H9 (cell line): ENCODE measurements around the gene TIFAB. TPM values are rescaled to one million over a fixed set of nuclear protein-coding genes. Genes with fewer than 3 reads are reported as not detected.

ENCODE experiments used
- DNase-seq: peaks from one replicate; pipeline ENCODE4 v3.0.0-alpha.2; 2017
- H2AFZ ChIP-seq: one replicate; pipeline ENCODE4 v1.6.1; 2013; ENCODE audit warnings: mild to moderate bottlenecking, low read length, control low read depth, moderate library complexity
- H2AK5ac ChIP-seq: 2 replicates; pipeline ENCODE4 v1.6.1; 2013; ENCODE audit warnings: low read length, control low read depth, mixed read lengths; ENCODE audit not compliant: insufficient read length
- H2BK120ac ChIP-seq: one replicate; pipeline ENCODE4 v1.6.1; 2013; ENCODE audit warnings: low read depth, mild to moderate bottlenecking, low read length, control low read depth, inconsistent platforms; ENCODE audit not compliant: poor library complexity, severe bottlenecking
- H2BK12ac ChIP-seq: 2 replicates; pipeline ENCODE4 v1.6.1; 2013; ENCODE audit warnings: low read length, control low read depth, mixed read lengths, low read depth; ENCODE audit not compliant: insufficient read length
- H2BK15ac ChIP-seq: 2 replicates; pipeline ENCODE4 v1.6.1; 2013; ENCODE audit warnings: low read depth, low read length, control low read depth
- H2BK20ac ChIP-seq: one replicate; pipeline ENCODE4 v1.6.1; 2013; ENCODE audit warnings: low read depth, mild to moderate bottlenecking, low read length, control low read depth, inconsistent platforms; ENCODE audit not compliant: poor library complexity, severe bottlenecking
- H2BK5ac ChIP-seq: 2 replicates; pipeline ENCODE4 v1.6.1; 2013; ENCODE audit warnings: low read length, control low read depth, mixed read lengths; ENCODE audit not compliant: insufficient read length
- H3K14ac ChIP-seq: 2 replicates; pipeline ENCODE4 v1.6.1; 2013; ENCODE audit warnings: low read length, control low read depth; ENCODE audit not compliant: insufficient read depth
- H3K18ac ChIP-seq: 2 replicates; pipeline ENCODE4 v1.6.1; 2013; ENCODE audit warnings: low read depth, mild to moderate bottlenecking, mixed read lengths, low read length, control low read depth; ENCODE audit not compliant: insufficient read length
- H3K23ac ChIP-seq: 2 replicates; pipeline ENCODE4 v1.6.1; 2013; ENCODE audit warnings: low read length, control low read depth, mixed read lengths, low read depth; ENCODE audit not compliant: insufficient read length
- H3K23me2 ChIP-seq: 2 replicates; pipeline ENCODE4 v1.6.1; 2013; ENCODE audit warnings: low read depth, mild to moderate bottlenecking, mixed read lengths, low read length, control low read depth; ENCODE audit not compliant: insufficient read length, poor library complexity, severe bottlenecking
- H3K27ac ChIP-seq: 2 replicates; pipeline ENCODE4 v1.5.1; 2013; ENCODE audit warnings: low read length, control low read depth, mixed read lengths, low read depth; ENCODE audit not compliant: insufficient read length
- H3K27me3 ChIP-seq: 2 replicates; pipeline ENCODE4 v1.6.1; 2013; ENCODE audit warnings: low read length, control low read depth, inconsistent platforms; ENCODE audit not compliant: insufficient read depth
- H3K4ac ChIP-seq: 2 replicates; pipeline ENCODE4 v1.6.1; 2013; ENCODE audit warnings: low read depth, mild to moderate bottlenecking, control low read depth, inconsistent platforms, low read length, moderate library complexity
- H3K4me1 ChIP-seq: 2 replicates; pipeline ENCODE4 v1.6.1; 2013; ENCODE audit warnings: low read length, control low read depth, inconsistent platforms; ENCODE audit not compliant: insufficient read depth
- H3K4me2 ChIP-seq: 2 replicates; pipeline ENCODE4 v1.6.1; 2013; ENCODE audit warnings: low read length, control low read depth, mixed read lengths; ENCODE audit not compliant: insufficient read length, insufficient read depth
- H3K56ac ChIP-seq: 2 replicates; pipeline ENCODE4 v1.6.1; 2013; ENCODE audit warnings: low read depth, mild to moderate bottlenecking, mixed read lengths, low read length, control low read depth; ENCODE audit not compliant: insufficient read length
- H3K79me1 ChIP-seq: 2 replicates; pipeline ENCODE4 v1.6.1; 2013; ENCODE audit warnings: low read depth, mild to moderate bottlenecking, moderate library complexity, low read length, control low read depth, inconsistent platforms; ENCODE audit not compliant: insufficient read depth, poor library complexity, severe bottlenecking
- H3K79me2 ChIP-seq: 2 replicates; pipeline ENCODE4 v1.6.1; 2013; ENCODE audit warnings: low read length, control low read depth, inconsistent platforms; ENCODE audit not compliant: insufficient read depth
- H3K9ac ChIP-seq: 2 replicates; pipeline ENCODE4 v1.6.1; 2013; ENCODE audit warnings: low read length, control low read depth, mixed read lengths; ENCODE audit not compliant: insufficient read length; ENCODE audit errors: extremely low read depth
- H3K9me3 ChIP-seq: one replicate; pipeline ENCODE4 v1.6.1; 2013; ENCODE audit warnings: low read depth, low read length, inconsistent platforms; ENCODE audit not compliant: control insufficient read depth
- H3T11ph ChIP-seq: one replicate; pipeline ENCODE4 v1.6.1; 2013; ENCODE audit warnings: mild to moderate bottlenecking, low read length, control low read depth, inconsistent platforms
- H4K20me1 ChIP-seq: one replicate; pipeline ENCODE4 v1.6.1; 2013; ENCODE audit not compliant: control insufficient read depth, insufficient read length, insufficient read depth
- H4K5ac ChIP-seq: 2 replicates; pipeline ENCODE4 v1.6.1; 2013; ENCODE audit warnings: low read depth, mild to moderate bottlenecking, mixed read lengths, low read length, control low read depth; ENCODE audit not compliant: insufficient read length
- H4K8ac ChIP-seq: replicated peaks from 2 replicates; pipeline ENCODE4 v1.6.1; 2013; ENCODE audit warnings: low read length, control low read depth, mixed read lengths, low read depth; ENCODE audit not compliant: insufficient read length
- H4K91ac ChIP-seq: 2 replicates; pipeline ENCODE4 v1.6.1; 2013; ENCODE audit warnings: low read depth, mild to moderate bottlenecking, moderate library complexity, mixed read lengths, low read length, control low read depth; ENCODE audit not compliant: insufficient read length
- H3K27ac Mint-ChIP-seq, 3 experiments: 2 replicates in 2 of 3; 3 replicates in 1 of 3; pipeline ENCODE4 v1.8.0; 2020 to 2021; ENCODE audit warnings: mixed read lengths in 3 of 3, mild to moderate bottlenecking in 1 of 3, moderate library complexity in 1 of 3
- H3K27me3 Mint-ChIP-seq: 2 replicates; pipeline ENCODE4 v1.8.0; 2021; ENCODE audit warnings: low read depth, mild to moderate bottlenecking, moderate library complexity, mixed read lengths
- H3K36me3 Mint-ChIP-seq, 3 experiments: 2 replicates in 2 of 3; 3 replicates in 1 of 3; pipeline ENCODE4 v1.8.0; 2020 to 2021; ENCODE audit warnings: low read depth in 3 of 3, mixed read lengths in 3 of 3; ENCODE audit not compliant: insufficient read depth in 1 of 3
- H3K4me1 Mint-ChIP-seq, 2 experiments: 2 replicates each; pipeline ENCODE4 v1.8.0; 2020; ENCODE audit warnings: mixed read lengths in 2 of 2
- H3K4me3 Mint-ChIP-seq, 2 experiments: 2 replicates in 1 of 2; 3 replicates in 1 of 2; pipeline ENCODE4 v1.8.0; 2020 to 2021; ENCODE audit warnings: mild to moderate bottlenecking in 2 of 2, mixed read lengths in 2 of 2, moderate library complexity in 1 of 2
- H3K9me3 Mint-ChIP-seq, 2 experiments: 2 replicates in 1 of 2; 3 replicates in 1 of 2; pipeline ENCODE4 v1.8.0; 2020; ENCODE audit warnings: mild to moderate bottlenecking in 2 of 2, mixed read lengths in 2 of 2, moderate library complexity in 1 of 2
- WGBS: extraction: QIAGEN DNeasy Blood & Tissue Kit; methylation state at CpG from one replicate; pipeline ENCODE4 v1.1.7; 2013; ENCODE audit warnings: missing lambda C conversion rate, low lambda C conversion rate, mixed read lengths; ENCODE audit not compliant: insufficient read length; ENCODE audit errors: extremely low coverage; 5-methylcytosine and 5-hydroxymethylcytosine counted together
- total RNA-seq: library from RNA; stranded (reverse); gene quantifications from 2 replicates; pipeline ENCODE4 v1.2.1, GENCODE V29; 2021
- TF ChIP-seq, protein P1 (sequence below): fragments of 200-600 bp; sonication (generic); conservative IDR thresholded peaks from 3 replicates; pipeline ENCODE4 v1.8.0; 2021; ENCODE audit warnings: antibody characterized with exemption, mild to moderate bottlenecking

TIFAB gene
- total RNA-seq, 1 experiment from 2014 or later: not detected

DNA sequence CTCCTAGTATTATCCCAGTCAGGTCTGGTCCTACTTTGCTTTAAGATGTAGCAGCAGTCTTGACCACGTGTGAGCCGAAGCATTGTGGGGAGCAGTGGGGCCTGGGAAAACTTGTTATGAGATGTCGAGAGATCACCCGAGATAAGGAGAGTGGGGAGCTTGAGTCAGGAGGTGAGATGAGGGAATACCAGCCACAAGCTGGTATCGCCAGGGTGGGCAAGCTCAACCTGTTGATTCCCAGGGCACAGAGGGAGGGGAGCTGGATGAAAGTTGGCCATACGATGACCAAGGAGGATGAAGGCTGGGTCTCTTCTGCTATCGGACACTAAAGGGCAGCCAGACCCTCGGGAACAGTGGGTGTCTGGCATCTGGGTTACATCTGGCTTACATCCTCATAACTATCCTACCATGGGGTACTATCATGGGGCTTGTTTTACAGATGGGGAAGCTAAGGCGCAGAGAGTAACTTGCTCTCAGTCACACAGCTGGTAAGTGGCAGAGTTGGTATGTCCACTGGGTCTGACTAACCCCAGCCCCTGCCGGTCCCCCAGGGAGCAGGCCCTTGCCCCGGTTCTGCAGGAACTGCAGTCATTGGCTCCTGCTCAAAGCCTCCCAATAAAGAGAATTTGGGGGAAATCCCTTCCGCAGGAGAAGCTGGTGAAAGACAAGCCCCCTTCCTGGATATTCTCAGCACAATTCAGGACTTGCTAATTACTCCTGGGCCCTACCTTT, 13.4 kb upstream of the TIFAB start:
- H3K23me2 ChIP-seq: peaks cover 5% of the 10 kb centered on the region
- no peak overlapping the region for H2BK20ac ChIP-seq
- H3K4ac ChIP-seq: no peak overlapping the region
- DNase-seq: no peak
- Mint-ChIP-seq H3K36me3 (no peaks in the 10 kb centered on the region; a peak in 1 of 7 replicates), H3K27ac (no peak overlapping the region), H3K4me3 (no peak overlapping the region; a peak in 1 of 5 replicates), H3K27me3 (peaks cover 100% of the 10 kb centered on the region), H3K4me1 (peaks cover 15 to 16% of the 10 kb centered on the region in 2 experiments), H3K9me3 (peaks cover 0 to 2% of the 10 kb centered on the region in 2 experiments; a peak in 2 of 5 replicates)
- H3K14ac ChIP-seq: no peak overlapping the region
- H3K4me1 ChIP-seq: no peaks in the 10 kb centered on the region
- no peaks in the 10 kb centered on the region for H4K20me1 ChIP-seq
- peaks cover 53% of the 10 kb centered on the region for H3K27me3 ChIP-seq
- no peak overlapping the region for H3K27ac ChIP-seq
- H3T11ph ChIP-seq: no peak overlapping the region
- H3K56ac ChIP-seq: no peak overlapping the region
- H3K4me2 ChIP-seq: peak overlapping the region; percentile 95
- no peak overlapping the region for H4K8ac ChIP-seq
- no peak overlapping the region for H4K91ac ChIP-seq
- no peak overlapping the region for H2BK5ac ChIP-seq
- no peak overlapping the region for H4K5ac ChIP-seq
- H3K23ac ChIP-seq: no peak overlapping the region
- H3K9me3 ChIP-seq: no peaks in the 10 kb centered on the region
- H2BK120ac ChIP-seq: no peak overlapping the region
- H3K9ac ChIP-seq: no peak overlapping the region
- H2AFZ ChIP-seq: no peak overlapping the region
- TF ChIP-seq, protein P1, sequence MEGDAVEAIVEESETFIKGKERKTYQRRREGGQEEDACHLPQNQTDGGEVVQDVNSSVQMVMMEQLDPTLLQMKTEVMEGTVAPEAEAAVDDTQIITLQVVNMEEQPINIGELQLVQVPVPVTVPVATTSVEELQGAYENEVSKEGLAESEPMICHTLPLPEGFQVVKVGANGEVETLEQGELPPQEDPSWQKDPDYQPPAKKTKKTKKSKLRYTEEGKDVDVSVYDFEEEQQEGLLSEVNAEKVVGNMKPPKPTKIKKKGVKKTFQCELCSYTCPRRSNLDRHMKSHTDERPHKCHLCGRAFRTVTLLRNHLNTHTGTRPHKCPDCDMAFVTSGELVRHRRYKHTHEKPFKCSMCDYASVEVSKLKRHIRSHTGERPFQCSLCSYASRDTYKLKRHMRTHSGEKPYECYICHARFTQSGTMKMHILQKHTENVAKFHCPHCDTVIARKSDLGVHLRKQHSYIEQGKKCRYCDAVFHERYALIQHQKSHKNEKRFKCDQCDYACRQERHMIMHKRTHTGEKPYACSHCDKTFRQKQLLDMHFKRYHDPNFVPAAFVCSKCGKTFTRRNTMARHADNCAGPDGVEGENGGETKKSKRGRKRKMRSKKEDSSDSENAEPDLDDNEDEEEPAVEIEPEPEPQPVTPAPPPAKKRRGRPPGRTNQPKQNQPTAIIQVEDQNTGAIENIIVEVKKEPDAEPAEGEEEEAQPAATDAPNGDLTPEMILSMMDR: no peak
- no CpG with 5 or more reads among the region's 12 CpGs for WGBS
- no peak overlapping the region for H2BK15ac ChIP-seq
- H3K79me1 ChIP-seq: no peaks in the 10 kb centered on the region
- H3K79me2 ChIP-seq: no peaks in the 10 kb centered on the region
- no peak overlapping the region for H3K18ac ChIP-seq
- no peak overlapping the region for H2BK12ac ChIP-seq
- H2AK5ac ChIP-seq: no peak overlapping the region
